OCI-M2 (cell line): ENCODE results near the gene ABHD14A.
"Not testable (repeated sequence)": the region's sequence is repeated elsewhere in the genome, so short reads cannot be mapped to it uniquely, and the experiment has no call there.

Experiments used
- DNase-seq: peaks from one replicate; lab custom pipeline; 2025; ENCODE audit not compliant: unreplicated experiment; lab: John Stamatoyannopoulos, UW

Gene ABHD14A

GRCh38 chr3:51993657-51994056 lies 18.8 kb downstream of the ABHD14A start:
- not testable (repeated sequence) for DNase-seq

- DNase-seq = no peak
Observed at GRCh38 chr3:51994530-51994929, 19.7 kb downstream of the ABHD14A start.

- peak; percentile 65 for DNase-seq
Observed at GRCh38 chr3:51995346-51996163, 20.7 kb downstream of the ABHD14A start, which contains the start of gene RPL29. Gene RPL29, minus strand, starts transcription at chr3:51995895. Its CDS starts 434 bp downstream, at chr3:51995461.

- DNase-seq = no peak
Observed at GRCh38 chr3:51997172-51997571, 22.3 kb downstream of the ABHD14A start.

- DNase-seq = no peak
Observed at GRCh38 chr3:51997935-51998596, 23.2 kb downstream of the ABHD14A start.

GRCh38 chr3:51998774-51999173 lies 23.9 kb downstream of the ABHD14A start:
- DNase-seq = no peak

- no peak for DNase-seq
Observed at GRCh38 chr3:51999846-52000245, 25.0 kb downstream of the ABHD14A start.

- no peak for DNase-seq
Observed at GRCh38 chr3:52001443-52001974, 26.6 kb downstream of the ABHD14A start.

- no peak for DNase-seq
Observed at GRCh38 chr3:52002748-52003147, 27.9 kb downstream of the ABHD14A start.

- no peak for DNase-seq
Observed at GRCh38 chr3:52004163-52004787, 29.4 kb downstream of the ABHD14A start.

GRCh38 chr3:52004906-52005395 lies 30.1 kb downstream of the ABHD14A start:
- DNase-seq = no peak

GRCh38 chr3:52005571-52005986 lies 30.7 kb downstream of the ABHD14A start:
- DNase-seq = no peak

- DNase-seq = no peak
Observed at GRCh38 chr3:52006017-52006819, 31.4 kb downstream of the ABHD14A start.

- no peak for DNase-seq
Observed at GRCh38 chr3:52006820-52007133, 31.9 kb downstream of the ABHD14A start.

GRCh38 chr3:52007291-52007690 lies 32.4 kb downstream of the ABHD14A start:
- no peak for DNase-seq

- DNase-seq = no peak
Observed at GRCh38 chr3:52010431-52010830, 35.6 kb downstream of the ABHD14A start.

- no peak for DNase-seq
Observed at GRCh38 chr3:52012699-52013098, 37.8 kb downstream of the ABHD14A start.

GRCh38 chr3:52013802-52014598 lies 39.1 kb downstream of the ABHD14A start:
- no peak for DNase-seq

- no peak for DNase-seq
Observed at GRCh38 chr3:52014613-52015012, 39.7 kb downstream of the ABHD14A start.
